Vagina (tissue), 2 donors: ENCODE data around the gene GDPGP1.

Source experiments
- CTCF ChIP-seq, 3 experiments: fragments of 450-650 bp in 2 of 3; fragments of 200-600 bp in 1 of 3; sonication (generic) in 1 of 3; IDR thresholded peaks; one replicate each; pipeline ENCODE4 v1.5.1; 2017 to 2019; ENCODE audit warnings: antibody characterized with exemption in 3 of 3, mild to moderate bottlenecking in 2 of 3, moderate library complexity in 2 of 3
- POLR2A ChIP-seq, 2 donors: fragments of 450-650 bp; IDR thresholded peaks; one replicate each; pipeline ENCODE4 v1.6.1; 2017; ENCODE audit warnings: antibody characterized with exemption in 2 of 2, mild to moderate bottlenecking in 2 of 2, moderate library complexity in 2 of 2
- POLR2AphosphoS5 ChIP-seq, 2 donors: sonication (generic); formaldehyde crosslinking; IDR thresholded peaks; one replicate each; pipeline ENCODE4 v1.9.0; 2017; ENCODE audit warnings: antibody characterized with exemption in 2 of 2, mild to moderate bottlenecking in 2 of 2, low read depth in 1 of 2; ENCODE audit not compliant: insufficient read depth in 1 of 2

GRCh38 chr15:90213122-90213817 lies 20.7 kb upstream of the GDPGP1 start:
- TF ChIP-seq CTCF (IDR thresholded peaks at IDR 0.05): no peak
- TF ChIP-seq POLR2AphosphoS5 (IDR thresholded peaks at IDR 0.05; ENCODE audit: insufficient read depth in 1 of 2, low read depth in 1 of 2): no peak
- TF ChIP-seq POLR2A (IDR thresholded peaks at IDR 0.05): no peak
